NCI-H2171 (cell line): Measurements from ENCODE around the gene GNG2.

Source experiments
- DNase-seq: peaks from one replicate; lab custom pipeline; 2025; lab: John Stamatoyannopoulos, UW

GNG2 gene

DNA sequence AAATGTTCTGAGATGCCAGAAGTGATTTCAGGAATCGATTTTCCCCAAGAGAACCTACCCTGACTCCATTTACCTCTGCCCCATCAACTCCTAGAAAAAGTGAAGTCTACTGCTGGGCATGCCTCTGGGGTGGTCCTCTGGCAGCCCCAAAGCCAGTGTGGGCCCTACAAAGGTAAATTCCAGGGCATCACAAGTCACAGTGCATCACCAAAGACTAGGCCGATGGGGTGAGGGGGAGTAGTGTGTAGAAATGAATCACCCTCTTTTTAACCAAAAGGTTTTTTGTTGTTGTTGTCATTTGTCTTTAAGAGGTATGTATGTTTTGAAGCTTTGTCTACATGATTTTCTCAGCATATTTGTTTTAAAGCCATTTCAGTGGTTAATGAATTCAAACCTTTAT is 82.6 kb downstream of the GNG2 start:
- DNase-seq, result no peak

DNA sequence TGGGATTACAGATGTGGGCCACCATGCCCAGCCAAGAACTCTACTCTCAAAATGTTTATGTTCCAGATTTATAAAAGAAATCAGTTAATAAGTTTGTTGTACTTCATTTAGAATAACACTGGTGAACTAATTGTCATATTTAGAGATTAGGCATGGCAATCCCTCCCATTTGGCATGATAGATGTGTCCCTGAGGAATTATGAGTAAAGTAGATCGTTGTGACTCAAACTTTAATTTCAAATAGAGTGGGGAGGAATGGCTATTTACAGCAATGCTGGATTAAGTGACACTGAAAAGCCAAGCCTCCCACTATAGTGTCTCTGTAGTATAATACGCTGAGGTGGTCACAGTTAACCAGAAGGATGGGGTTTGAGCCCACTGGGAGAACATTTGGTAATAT is 89.6 kb downstream of the GNG2 start:
- no peak for DNase-seq

- no peak for DNase-seq
These were observed 91.2 kb downstream of the GNG2 start for GRCh38 chr14:51951656-51952055.

- DNase-seq, result no peak
These were observed 93.6 kb downstream of the GNG2 start for GRCh38 chr14:51954031-51954430.

GRCh38 chr14:51954657-51955056 is 94.2 kb downstream of the GNG2 start:
- DNase-seq, result no peak

DNA sequence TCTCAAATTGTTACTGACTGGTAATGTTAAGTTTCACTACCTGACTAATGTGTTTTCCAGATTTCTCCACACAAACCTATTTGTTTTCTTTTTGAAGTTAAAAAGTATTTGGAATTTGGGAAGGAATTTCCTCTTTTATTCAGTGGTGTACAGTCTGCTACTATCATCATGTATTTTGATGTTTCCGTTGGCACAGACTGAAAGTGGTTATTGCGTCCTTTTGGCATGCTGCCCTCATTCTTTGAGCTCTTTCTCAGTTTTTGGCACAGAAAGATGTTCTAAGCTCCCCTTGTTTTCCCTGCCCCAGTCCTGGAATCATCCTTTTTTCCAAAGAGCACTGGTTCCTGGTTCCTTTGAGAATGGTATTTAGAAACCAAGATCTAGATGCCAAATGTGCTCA is 97.5 kb downstream of the GNG2 start:
- DNase-seq, result no peak

DNA sequence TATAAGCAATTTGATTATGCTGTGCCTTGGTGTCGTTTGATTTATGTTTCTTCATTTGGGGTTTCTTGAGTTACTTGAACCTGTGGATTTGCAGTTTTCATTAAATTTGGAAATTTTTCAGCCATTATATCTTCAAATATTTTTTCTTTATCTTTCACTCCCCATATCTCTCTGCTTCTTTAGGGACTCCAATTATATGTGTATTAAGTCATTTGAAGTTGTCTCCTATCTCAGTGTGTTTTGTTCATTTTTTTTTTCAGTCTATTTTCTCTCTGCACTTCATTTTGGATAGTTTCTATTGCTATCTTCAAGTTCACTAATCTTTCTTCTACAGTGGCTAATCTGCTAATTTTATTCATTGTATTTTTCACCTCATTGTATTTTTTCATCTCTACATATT is 99.5 kb downstream of the GNG2 start:
- DNase-seq, result no peak

DNA sequence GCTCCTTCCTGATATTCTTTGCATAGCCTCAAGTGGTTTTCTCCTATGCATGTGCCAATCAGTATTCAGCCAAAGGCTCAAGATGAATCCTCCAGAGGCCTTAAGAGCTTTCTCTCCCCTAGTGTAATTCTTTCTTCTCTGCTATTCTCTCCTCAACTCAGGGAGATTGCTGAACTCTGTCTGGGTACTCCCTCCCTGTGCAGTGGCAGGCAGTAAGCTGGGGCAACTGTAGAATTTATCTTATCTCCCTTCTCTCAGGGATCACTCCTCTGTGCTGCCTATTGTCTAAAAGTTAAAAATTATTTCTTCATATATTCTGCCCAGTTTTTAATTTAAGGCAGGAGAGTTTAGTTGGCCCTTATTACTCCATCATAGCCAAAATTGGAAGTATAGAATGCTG is 100.5 kb downstream of the GNG2 start:
- no peak for DNase-seq

DNA sequence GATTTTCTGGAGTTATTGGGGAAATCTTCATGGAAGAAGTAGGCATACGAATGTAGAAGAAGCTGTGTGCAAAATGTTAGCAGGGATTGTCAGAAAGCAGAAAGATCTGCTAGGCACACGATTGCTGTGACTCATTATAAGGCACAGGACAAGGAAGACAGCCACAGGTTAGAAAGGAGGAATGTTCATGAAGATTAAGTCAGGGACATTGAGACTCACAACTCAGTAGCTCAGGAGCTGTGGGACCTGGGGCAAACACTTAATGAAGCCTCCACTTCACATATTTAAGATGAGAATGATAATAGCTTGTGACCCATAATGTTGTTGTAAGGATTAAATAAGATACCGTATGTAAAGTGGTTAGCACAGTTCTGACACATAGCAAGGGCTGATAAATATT is 102.3 kb downstream of the GNG2 start:
- no peak for DNase-seq

DNA sequence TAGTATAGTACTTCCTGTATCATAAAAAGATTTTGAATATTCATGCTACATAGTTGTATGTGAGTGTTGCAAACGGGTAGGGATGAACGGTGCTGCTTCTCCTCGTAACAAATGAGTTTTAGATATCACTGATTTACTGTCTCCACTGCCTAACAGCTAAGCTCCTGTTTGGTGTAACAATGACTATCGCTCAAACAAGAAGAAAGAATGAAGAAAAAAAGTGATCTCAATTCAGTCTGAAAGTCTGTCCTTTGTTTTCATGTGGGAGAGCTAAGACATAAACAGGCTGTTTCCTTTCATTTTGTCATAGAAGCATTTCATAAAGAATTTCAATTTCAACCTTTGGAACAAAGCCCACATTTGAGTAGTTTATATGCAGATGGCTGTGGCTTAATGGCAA is 102.9 kb downstream of the GNG2 start:
- DNase-seq, result no peak

- no peak for DNase-seq
These were observed 107.1 kb downstream of the GNG2 start for GRCh38 chr14:51967521-51967920.

GRCh38 chr14:51969852-51970540 is 109.6 kb downstream of the GNG2 start:
- no peak for DNase-seq

DNA sequence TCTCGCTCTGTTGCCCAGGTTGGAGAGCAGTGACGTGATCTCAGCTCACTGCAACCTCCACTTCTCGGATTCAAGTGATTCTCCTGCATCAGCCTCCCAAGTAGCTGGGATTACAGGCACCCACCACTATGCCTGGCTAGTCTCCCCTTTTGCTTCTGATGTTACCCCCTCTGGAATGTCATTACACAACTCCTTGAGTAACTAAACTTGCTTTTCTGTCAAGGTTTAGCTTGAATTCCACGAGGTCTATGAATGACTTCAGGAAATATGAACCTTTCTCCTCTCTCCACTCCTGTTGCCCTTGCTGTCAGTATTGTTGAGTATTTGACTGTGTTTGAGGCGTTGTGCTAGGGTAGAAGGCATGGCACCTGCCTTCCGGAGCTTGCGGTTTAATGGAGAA is 112.2 kb downstream of the GNG2 start:
- DNase-seq, result no peak

GRCh38 chr14:51977075-51977474 is 116.7 kb downstream of the GNG2 start:
- DNase-seq, result no peak

GRCh38 chr14:51978681-51979085 is 118.3 kb downstream of the GNG2 start:
- no peak for DNase-seq

DNA sequence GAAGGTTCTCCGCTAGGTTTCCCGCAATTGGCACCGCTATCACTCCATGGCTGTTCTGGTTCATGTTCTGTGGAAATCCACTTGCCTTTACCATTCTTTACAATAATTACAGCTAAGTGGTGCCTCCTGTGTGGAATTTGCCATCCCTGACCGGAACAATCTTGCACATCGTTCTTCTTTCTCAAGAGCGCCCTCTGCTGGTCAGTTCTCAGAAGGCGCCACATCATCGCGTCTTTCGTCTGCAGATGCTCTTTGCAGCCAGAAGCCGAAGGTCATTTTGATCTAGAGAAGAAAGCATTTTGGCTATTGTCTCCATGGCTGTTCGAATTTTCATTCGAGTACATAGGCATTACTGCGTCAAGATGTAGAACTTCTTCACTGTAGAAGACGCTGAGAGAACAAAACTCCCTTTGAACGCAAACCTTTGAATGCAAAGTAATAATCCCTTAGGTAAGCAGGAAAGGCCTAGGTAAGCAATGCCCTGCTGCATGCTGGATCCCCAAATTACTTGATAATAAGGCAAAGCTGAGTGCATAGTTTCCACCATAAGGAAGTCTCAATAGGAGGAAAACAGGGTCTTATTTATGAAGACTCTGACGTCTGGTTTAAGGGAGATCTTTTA is 118.8 kb downstream of the GNG2 start:
- peak; percentile 63 for DNase-seq

DNA sequence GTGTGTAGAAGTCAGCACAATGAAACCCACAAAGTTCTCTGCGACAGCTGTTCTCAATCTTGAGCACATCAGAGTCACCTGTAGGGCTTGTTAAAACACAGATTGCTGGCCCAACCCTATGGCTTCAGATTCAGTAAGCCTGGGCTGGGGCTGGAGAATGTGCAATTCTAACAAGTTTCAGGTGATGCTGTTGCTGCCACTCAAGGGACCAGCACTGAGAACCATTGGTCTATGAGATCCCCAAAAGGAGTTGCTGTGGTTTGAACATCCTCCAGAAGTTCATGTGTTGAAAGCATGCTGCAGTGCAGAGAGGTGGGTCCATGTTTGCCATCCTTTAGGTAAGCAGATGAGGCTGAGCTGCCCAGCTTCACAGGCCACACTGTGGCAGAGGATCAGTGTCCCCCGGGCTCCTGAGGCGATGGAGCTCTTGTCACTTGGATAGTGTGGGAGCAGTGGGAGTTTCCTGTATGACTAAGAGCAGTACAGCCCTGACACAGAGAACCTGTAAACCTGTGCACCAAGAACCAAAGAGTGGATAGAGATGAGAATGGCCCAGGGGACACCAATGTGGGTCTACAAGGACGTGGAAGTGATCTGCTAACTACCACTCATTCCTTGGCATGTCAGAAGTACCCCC is 120.9 kb downstream of the GNG2 start:
- DNase-seq, result no peak

GRCh38 chr14:51988221-51988620 is 127.8 kb downstream of the GNG2 start:
- DNase-seq, result no peak

DNA sequence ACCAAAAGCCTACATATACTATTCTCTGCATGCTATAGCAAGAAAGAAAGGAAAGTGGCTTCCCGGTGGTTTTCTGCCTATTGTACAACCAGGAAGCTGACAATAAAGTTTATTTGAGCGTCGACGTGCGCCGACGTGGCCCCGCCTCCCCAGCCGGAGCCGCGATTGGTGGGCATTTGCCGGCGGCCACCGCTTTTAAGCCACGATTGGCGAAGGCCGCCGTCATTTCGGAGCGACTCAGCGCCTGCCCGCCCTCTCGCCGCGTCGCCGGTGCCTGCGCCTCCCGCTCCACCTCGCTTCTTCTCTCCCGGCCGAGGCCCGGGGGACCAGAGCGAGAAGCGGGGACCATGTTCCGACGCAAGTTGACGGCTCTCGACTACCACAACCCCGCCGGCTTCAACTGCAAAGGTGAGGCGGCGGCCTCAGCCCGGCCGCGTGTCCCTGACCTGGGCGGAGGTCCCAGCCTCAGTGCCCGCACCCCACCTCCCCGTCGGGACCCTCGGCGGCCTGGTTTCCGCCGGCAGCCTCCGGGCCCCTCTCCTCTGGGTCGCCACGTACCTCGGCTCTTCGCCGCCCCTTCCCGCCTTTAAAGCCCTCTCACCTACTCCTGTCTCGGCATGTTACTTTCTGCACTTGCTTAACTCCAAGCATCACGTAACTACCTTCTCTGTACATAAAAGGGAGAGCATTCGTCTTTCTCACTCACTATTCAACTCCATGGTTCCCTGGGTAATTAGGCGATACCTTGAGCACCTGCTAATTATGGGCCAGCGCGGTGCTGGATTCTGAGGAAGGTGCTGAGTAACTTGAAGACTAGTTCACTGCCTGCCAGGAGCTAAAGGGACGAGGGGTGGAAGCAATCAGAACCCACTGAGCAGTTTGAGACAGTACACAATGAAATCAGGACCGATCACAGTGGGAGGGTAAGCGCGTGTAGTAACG is 129.2 kb downstream of the GNG2 start, which contains the start of gene RTRAF:
Gene RTRAF, plus strand, starts transcription at position 254 of the 942 bp plus-strand sequence. Its CDS starts 94 bp downstream, at position 348.
- DNase-seq, result peak; percentile 93

- DNase-seq, result no peak
These were observed 130.1 kb downstream of the GNG2 start for GRCh38 chr14:51990488-51990887.

DNA sequence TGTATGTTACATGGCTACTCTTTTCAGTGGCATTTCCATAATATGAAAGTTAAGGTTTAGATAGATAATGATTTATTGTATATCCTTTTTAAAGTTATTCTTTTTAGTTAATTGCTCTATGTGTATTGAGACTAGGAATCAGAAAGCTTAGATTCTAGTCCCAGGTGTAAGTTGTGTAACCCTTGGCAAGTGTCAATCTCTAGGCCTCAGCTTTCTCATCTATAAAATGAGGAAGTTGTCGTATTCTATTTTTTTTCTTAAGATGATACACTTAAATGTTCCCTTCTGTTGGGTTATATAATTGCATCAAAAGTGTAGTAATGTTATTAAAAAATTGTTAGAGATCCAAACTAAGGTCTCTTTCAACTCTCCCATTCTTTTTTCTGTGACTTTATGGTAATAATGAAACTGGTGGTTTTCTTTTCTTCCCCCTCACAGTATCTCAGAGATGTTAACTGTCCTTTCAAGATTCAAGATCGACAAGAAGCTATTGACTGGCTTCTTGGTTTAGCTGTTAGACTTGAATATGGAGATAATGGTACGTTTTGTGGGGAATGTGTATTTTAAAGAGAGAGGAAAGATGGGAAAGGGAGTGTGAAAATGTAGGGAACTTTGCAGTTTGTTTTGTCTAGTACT is 133.0 kb downstream of the GNG2 start:
- no peak for DNase-seq
